CD1c-positive myeloid dendritic cell (primary cell): ENCODE results near the gene HIVEP2.

Experiments used
- DNase-seq: peaks from one replicate; pipeline ENCODE4 v3.0.0-alpha.2; 2016; ENCODE audit errors: extremely low spot score

HIVEP2 gene

GRCh38 chr6:142786476-142786875, 158.5 kb downstream of the HIVEP2 start:
- no peak for DNase-seq

DNA sequence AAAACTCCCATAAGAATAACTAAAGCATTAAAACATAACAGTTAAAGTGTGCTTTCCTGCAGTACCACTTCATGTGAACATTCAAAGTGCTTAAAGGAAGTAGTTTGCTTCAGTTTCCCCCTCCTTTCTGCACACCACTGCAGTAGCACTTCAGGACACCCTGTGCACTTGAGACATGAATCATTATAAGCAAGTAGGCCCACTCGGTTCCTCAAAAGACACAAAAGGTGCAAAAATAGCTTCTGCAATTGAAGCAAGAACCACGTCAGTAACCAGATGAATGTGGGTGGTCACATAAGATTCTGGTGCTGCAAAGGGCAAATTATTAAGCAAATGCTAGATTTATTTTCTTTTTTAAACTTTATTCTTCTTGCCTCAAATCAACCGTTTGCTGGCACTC, 160.6 kb downstream of the HIVEP2 start:
- DNase-seq: peak; percentile 89

DNA sequence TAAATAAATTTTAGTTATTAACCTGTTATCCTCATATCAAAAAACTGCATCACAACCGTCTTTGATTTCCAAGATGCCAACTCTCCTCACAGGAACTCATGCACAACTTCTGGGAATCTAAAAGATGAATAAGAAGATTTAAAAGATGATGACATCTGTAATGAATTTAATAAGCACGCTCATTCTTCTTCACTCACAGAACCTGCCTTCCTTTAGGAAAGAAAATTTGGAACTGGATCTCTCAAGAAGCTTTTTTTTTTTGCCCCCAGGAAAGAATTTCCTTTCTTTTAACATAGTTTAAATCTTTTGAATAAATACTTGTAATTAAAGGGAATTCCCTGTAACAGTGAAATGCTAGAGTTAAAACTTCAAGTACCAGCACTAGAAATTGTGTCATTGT, 161.5 kb downstream of the HIVEP2 start:
- no peak for DNase-seq

GRCh38 chr6:142781129-142781528, 163.8 kb downstream of the HIVEP2 start:
- DNase-seq: no peak

- DNase-seq: no peak
These were observed 170.9 kb downstream of the HIVEP2 start for GRCh38 chr6:142773859-142774648.

GRCh38 chr6:142773324-142773723, 171.7 kb downstream of the HIVEP2 start:
- DNase-seq: no peak

DNA sequence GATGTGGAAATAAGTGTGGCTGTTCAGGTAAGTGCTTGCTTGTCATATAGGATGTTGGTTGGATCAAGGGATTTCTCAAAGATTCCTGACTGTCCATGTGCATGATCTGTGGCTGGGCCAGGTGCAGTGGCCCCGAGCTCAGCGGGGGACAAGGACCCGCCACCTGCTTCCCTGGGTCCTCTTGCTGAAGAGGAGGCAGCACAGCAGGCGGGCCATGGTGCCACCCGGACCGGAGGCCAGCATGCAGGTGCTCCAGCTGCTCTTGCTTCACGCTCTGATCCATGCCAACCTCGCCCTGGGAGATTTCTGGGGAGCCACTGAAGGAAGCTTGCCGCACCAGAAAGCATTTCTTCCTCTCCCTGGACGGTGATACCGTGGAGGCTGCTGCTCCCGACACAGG, 173.8 kb downstream of the HIVEP2 start:
- no peak for DNase-seq

DNA sequence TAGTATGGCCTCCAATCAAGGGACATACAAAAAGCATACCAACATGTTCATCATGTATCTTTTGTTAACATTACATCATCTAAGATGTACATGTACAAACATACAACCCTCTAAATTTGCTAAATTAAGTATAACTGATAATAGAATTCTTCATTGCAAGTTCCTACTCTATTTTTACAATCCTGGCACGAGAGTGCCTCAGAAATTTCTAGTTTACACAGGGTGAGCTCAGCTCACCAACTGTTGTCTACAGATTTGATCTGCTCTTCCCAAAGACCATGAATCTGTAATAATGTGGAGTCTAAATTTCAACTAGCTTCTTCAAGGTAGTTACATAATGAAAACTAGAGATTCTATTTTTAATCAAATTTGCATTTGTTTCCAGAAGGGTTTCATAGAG, 179.7 kb downstream of the HIVEP2 start:
- no peak for DNase-seq

DNA sequence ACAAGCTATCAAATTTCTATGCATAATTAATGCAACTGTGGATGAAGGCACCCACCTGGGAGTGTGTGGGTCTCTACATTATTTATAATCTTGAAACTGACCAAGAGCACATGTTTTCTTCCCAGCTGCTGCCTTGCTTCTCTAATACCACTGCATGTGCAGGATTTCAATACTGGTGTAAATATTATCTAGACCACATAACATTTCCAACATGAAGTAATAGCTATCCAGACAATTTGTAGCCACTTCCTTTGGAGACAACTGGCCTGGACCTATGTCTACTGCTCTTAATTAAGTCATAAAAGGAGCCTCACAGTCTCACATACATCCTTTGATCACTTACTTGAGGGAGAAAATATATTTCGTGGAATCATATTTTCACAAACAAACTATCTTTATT, 180.7 kb downstream of the HIVEP2 start:
- no peak for DNase-seq

DNA sequence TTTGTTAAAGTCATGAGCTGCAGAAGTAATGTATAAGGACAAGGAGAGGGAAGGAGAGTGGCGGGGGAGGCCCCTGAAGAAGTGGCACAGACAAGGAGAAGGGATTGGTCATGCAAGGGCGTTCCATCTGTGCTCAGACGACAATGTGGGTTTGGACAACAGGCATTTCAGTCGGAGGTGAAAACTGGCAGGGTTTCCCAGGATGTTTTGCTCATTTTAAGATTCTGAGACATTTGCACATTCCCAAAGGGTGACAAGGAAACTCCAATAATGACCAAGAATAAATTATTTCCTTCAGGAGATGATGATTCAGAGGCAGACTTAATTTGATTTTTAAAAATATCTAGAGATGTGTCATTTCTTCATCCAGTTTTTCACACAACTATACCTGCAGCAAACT, 181.8 kb downstream of the HIVEP2 start:
- DNase-seq: no peak

DNA sequence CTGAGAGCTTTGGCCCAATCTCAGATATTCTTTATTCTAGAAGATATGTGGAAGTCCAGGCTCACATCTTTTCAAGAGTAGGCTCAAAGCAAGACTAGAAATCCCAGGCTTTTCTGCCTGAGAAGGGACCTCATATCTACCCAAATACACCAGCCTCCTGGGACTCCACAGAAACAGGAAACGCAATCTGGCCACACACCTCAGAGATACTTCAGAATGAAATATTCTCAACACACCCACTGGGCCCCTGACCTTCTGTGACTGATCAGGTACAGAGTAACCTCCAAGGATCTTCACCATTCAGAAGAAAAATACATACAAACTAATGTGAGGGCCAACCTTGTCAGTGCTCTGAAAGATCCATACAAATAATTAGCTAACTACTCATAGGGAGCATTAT, 183.2 kb downstream of the HIVEP2 start:
- DNase-seq: no peak

- DNase-seq: no peak
These were observed 184.8 kb downstream of the HIVEP2 start for GRCh38 chr6:142760152-142760551.

DNA sequence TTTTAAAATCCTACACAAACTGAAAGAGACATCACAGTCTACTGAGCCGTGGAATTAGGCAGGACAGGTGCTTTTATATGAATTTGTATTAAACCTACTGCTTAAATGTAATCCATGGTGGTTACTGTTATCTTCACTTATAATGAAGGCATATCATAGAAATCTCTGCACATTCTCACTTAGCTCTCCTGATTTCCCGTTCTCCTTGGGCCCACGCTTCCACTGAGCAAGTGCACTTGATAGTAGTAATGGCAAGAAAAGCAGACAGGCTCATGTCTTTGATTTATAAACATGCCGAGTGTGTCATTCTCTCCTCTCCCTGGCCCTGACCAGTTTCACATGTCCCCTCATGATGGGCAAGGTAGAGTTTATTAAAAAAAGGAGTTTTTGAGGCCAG, 186.3 kb downstream of the HIVEP2 start:
- no peak for DNase-seq

- DNase-seq: no peak
These were observed 186.9 kb downstream of the HIVEP2 start for GRCh38 chr6:142757852-142758628.

- DNase-seq: no peak
These were observed 188.8 kb downstream of the HIVEP2 start for GRCh38 chr6:142756215-142756630.

DNA sequence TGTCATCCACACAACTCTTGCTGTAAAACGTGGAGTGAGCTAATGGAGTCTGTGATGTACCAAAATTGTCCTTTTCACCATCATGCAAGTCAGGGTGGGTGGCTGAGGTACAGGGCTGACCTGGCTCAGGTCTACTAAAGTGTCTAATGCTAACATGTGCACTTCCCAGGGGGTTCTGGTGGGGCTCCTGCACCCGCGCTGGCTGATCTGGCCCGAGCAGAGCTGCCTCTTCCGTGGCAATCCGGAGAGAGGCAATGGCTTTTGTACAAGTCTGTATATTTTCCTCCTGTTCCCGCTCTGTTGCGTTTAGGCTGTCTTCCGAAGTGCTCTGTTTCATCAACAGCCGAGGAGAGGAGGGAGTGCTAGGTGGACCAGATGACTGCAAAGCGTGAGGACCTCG, 191.8 kb downstream of the HIVEP2 start:
- DNase-seq: no peak

DNA sequence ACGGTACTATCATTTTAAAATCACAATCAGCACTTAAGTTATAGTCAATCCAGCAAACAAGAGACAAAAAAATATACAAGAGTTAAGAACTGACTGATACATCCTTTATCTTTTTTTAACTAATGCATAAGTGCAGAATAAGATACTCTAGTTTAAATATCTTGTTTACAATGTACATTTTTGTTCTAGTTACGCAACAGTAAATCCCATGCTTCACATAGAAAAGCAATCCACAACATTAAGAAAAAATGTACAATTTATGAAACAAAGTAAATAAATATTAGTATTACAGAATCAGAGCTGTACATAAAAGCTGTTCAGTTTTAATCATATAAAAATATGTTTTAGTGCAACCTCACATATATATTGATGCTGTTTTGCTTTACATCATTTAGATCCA, 192.6 kb downstream of the HIVEP2 start:
- DNase-seq: no peak

DNA sequence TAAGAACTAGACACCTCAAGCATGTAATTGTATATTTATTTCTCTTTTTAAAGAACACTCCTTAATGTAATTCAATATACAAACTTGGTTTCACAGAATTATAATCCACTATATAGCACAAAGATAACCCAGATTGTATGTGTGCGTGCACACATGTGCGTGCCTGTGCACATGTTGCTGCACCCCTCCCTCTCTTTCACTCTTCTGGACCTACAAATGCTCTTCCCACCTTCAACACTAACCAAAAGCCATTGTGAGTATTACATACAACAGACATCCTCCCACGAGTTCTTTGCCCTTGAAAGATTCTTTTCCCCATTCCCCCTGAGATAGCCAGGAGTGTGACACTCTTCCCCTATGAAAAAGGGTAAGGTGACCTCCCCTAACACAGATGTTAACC, 193.5 kb downstream of the HIVEP2 start:
- no peak for DNase-seq

- no peak for DNase-seq
These were observed 194.0 kb downstream of the HIVEP2 start for GRCh38 chr6:142750998-142751397.

GRCh38 chr6:142749556-142749955, 195.4 kb downstream of the HIVEP2 start:
- DNase-seq: no peak

DNA sequence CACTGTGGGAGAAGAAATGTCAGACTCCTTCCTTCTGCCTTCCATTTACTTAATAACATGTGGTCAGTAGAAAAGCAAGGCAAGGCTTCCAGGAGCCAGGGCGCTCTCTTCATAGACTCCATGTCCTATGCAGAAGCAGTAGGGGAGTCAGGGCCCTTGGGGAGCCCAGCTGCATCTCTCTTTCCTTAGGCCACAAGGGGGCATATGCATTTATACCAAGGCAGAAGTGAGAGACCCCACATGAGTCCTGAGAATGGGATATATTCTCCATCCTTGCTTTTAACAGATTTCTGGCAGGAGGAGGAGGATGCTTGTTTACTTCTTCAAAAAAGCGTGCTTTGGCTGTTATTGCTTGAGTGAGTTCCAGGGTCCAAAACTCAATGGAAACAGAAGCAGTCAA, 198.5 kb downstream of the HIVEP2 start:
- peak; percentile 33 for DNase-seq

GRCh38 chr6:142744836-142745235, 200.1 kb downstream of the HIVEP2 start:
- DNase-seq: no peak

- no peak for DNase-seq
These were observed 204.5 kb downstream of the HIVEP2 start for GRCh38 chr6:142740449-142740848.
